ENCODE measurements around the gene PRXL2B. TPM values are rescaled to one million over a fixed set of nuclear protein-coding genes. Genes with fewer than 3 reads are reported as not detected.
A peak's percentile ranks its signal among the peaks of the same experiment; 100 is the strongest.

PRXL2B gene
- total RNA-seq, 2 experiments from 2014 or later: 17.0 to 22.2 TPM

- Mint-ChIP-seq H3K27me3 (peaks cover 40% of the 10 kb centered on the region), H3K36me3 (ENCODE audit: low read depth) (peaks cover 8% of the 10 kb centered on the region), H3K4me3 (no peak overlapping the region), H3K4me1 (no peaks in the 10 kb centered on the region), H3K9me3 (peaks cover 7% of the 10 kb centered on the region), H3K27ac (no peak overlapping the region)
- no peak for DNase-seq
- CTCF ChIA-PET: no interaction called here
- POLR2A ChIA-PET: no interaction called here
Measured at GRCh38 chr1:2629627-2630497, 43.3 kb downstream of the PRXL2B start.

- Mint-ChIP-seq H3K4me3 (no peak overlapping the region), H3K36me3 (ENCODE audit: low read depth) (peaks cover 8% of the 10 kb centered on the region), H3K9me3 (peaks cover 7% of the 10 kb centered on the region), H3K27ac (no peak overlapping the region), H3K4me1 (no peaks in the 10 kb centered on the region), H3K27me3 (peaks cover 38% of the 10 kb centered on the region)
- POLR2A ChIA-PET: no interaction called here
- CTCF ChIA-PET: no interaction called here
- no peak for DNase-seq
Measured at GRCh38 chr1:2630498-2631135, 44.0 kb downstream of the PRXL2B start.

- peaks cover 8% of the 10 kb centered on the region for H3K36me3 Mint-ChIP-seq (ENCODE audit: low read depth)
- peaks cover 32% of the 10 kb centered on the region for H3K27me3 Mint-ChIP-seq
- POLR2A ChIA-PET: no interaction called here
- DNase-seq: no peak
- no peak overlapping the region for H3K27ac Mint-ChIP-seq
- H3K9me3 Mint-ChIP-seq: peaks cover 13% of the 10 kb centered on the region
- CTCF ChIA-PET: no interaction called here
- no peaks in the 10 kb centered on the region for H3K4me1 Mint-ChIP-seq
- H3K4me3 Mint-ChIP-seq: no peak overlapping the region
Measured at GRCh38 chr1:2631136-2632050, 44.8 kb downstream of the PRXL2B start.

- Mint-ChIP-seq H3K36me3 (ENCODE audit: low read depth) (peaks cover 10% of the 10 kb centered on the region), H3K27me3 (peaks cover 32% of the 10 kb centered on the region), H3K27ac (no peak overlapping the region), H3K9me3 (peaks cover 19% of the 10 kb centered on the region), H3K4me1 (no peaks in the 10 kb centered on the region), H3K4me3 (no peak overlapping the region)
- no peak for DNase-seq
- ChIA-PET CTCF (no interaction called here), POLR2A (no interaction called here)
Measured at GRCh38 chr1:2632051-2632430, 45.5 kb downstream of the PRXL2B start.

- POLR2A ChIA-PET: interaction anchor here (0.7 kb wide), 1 partner anchor 109 kb away, joined by 3 read pairs; no protein-coding TSS in a partner anchor
- Mint-ChIP-seq H3K4me1 (no peaks in the 10 kb centered on the region), H3K36me3 (ENCODE audit: low read depth) (peaks cover 10% of the 10 kb centered on the region), H3K27me3 (peaks cover 27% of the 10 kb centered on the region), H3K27ac (no peak within 1 kb of the TSS), H3K9me3 (peaks cover 23% of the 10 kb centered on the region), H3K4me3 (no peak within 1 kb of the TSS)
- CTCF ChIA-PET: no interaction called here
- no peak for DNase-seq
Measured at GRCh38 chr1:2632561-2633361, 46.2 kb downstream of the PRXL2B start, which contains the start of gene MMEL1. MMEL1 (minus strand) TSS chr1:2633016; CDS start chr1:2629484, 3,532 bp downstream.

GRCh38 chr1:2633366-2633935, 46.9 kb downstream of the PRXL2B start:
- Mint-ChIP-seq H3K27ac (no peak overlapping the region), H3K4me1 (no peaks in the 10 kb centered on the region), H3K27me3 (peaks cover 22% of the 10 kb centered on the region), H3K9me3 (peaks cover 23% of the 10 kb centered on the region), H3K4me3 (no peak overlapping the region), H3K36me3 (ENCODE audit: low read depth) (peaks cover 10% of the 10 kb centered on the region)
- ChIA-PET CTCF (no interaction called here), POLR2A (interaction anchor here (0.7 kb wide), 1 partner anchor 110 kb away, joined by 3 read pairs; no protein-coding TSS in a partner anchor)
- no peak for DNase-seq

GRCh38 chr1:2633936-2634491, 47.4 kb downstream of the PRXL2B start:
- no peaks in the 10 kb centered on the region for H3K4me1 Mint-ChIP-seq
- ChIA-PET POLR2A (interaction anchor here (0.7 kb wide), 1 partner anchor 110 kb away, joined by 3 read pairs; no protein-coding TSS in a partner anchor), CTCF (no interaction called here)
- peak; percentile 14 for DNase-seq
- no peak overlapping the region for H3K27ac Mint-ChIP-seq
- no peak overlapping the region for H3K4me3 Mint-ChIP-seq
- peaks cover 10% of the 10 kb centered on the region for H3K36me3 Mint-ChIP-seq (ENCODE audit: low read depth)
- peaks cover 22% of the 10 kb centered on the region for H3K27me3 Mint-ChIP-seq
- peaks cover 23% of the 10 kb centered on the region for H3K9me3 Mint-ChIP-seq

GRCh38 chr1:2635361-2636010, 48.9 kb downstream of the PRXL2B start:
- H3K27ac Mint-ChIP-seq: no peak overlapping the region
- H3K36me3 Mint-ChIP-seq (ENCODE audit: low read depth): peaks cover 6% of the 10 kb centered on the region
- H3K27me3 Mint-ChIP-seq: peaks cover 12% of the 10 kb centered on the region
- ChIA-PET POLR2A (no interaction called here), CTCF (no interaction called here)
- H3K4me1 Mint-ChIP-seq: no peaks in the 10 kb centered on the region
- H3K9me3 Mint-ChIP-seq: peaks cover 19% of the 10 kb centered on the region
- H3K4me3 Mint-ChIP-seq: no peak overlapping the region
- no peak for DNase-seq

- no peak overlapping the region for H3K27ac Mint-ChIP-seq
Measured at GRCh38 chr1:2636733-2637132, 50.2 kb downstream of the PRXL2B start.

GRCh38 chr1:2637442-2638145, 51.0 kb downstream of the PRXL2B start:
- DNase-seq: no peak
- ChIA-PET POLR2A (interaction anchor here (1.5 kb wide), 1 partner anchor 52 kb away, joined by 3 read pairs; no protein-coding TSS in a partner anchor), CTCF (no interaction called here)
- Mint-ChIP-seq H3K27ac (no peak overlapping the region), H3K36me3 (ENCODE audit: low read depth) (peaks cover 2% of the 10 kb centered on the region), H3K4me1 (peaks cover 6% of the 10 kb centered on the region), H3K27me3 (peaks cover 6% of the 10 kb centered on the region), H3K4me3 (no peak overlapping the region), H3K9me3 (peaks cover 15% of the 10 kb centered on the region)

More at GRCh38 chr1:2636733-2637132, 50.2 kb downstream of the PRXL2B start:
- POLR2A ChIA-PET: no interaction called here
- H3K4me3 Mint-ChIP-seq: no peak overlapping the region
- no peaks in the 10 kb centered on the region for H3K4me1 Mint-ChIP-seq
- no peak for DNase-seq
- peaks cover 2% of the 10 kb centered on the region for H3K36me3 Mint-ChIP-seq (ENCODE audit: low read depth)
- CTCF ChIA-PET: no interaction called here
- H3K27me3 Mint-ChIP-seq: peaks cover 6% of the 10 kb centered on the region
- H3K9me3 Mint-ChIP-seq: peaks cover 15% of the 10 kb centered on the region
